NCI-H460 (cell line): ENCODE data around the gene OR2M3. TPM values are rescaled to one million over a fixed set of nuclear protein-coding genes. Genes with fewer than 3 reads are reported as not detected.
"Not testable (repeated sequence)": the region's sequence is repeated elsewhere in the genome, so short reads cannot be mapped to it uniquely, and the experiment has no call there.

Source experiments
- DNase-seq: peaks from one replicate; pipeline ENCODE4 v3.0.0-alpha.2; 2016; ENCODE audit warnings: low read depth; ENCODE audit errors: extremely low read depth
- polyA plus RNA-seq: library from polyadenylated mRNA; depleted of rRNA; stranded (reverse); fragments of >200 nt; gene quantifications from 2 replicates; pipeline ENCODE4 v1.2.3, GENCODE V29; 2014; cell fraction: nucleus; rRNA removed
- total RNA-seq: library from RNA; depleted of rRNA; stranded (reverse); fragments of >200 nt; shearing (Covaris generic); gene quantifications from 2 replicates; pipeline ENCODE4 v1.2.3, GENCODE V29; 2014; rRNA removed

OR2M3 gene
- total RNA-seq = not detected in 2 replicates
- not detected in 2 replicates for polyA plus RNA-seq

DNA sequence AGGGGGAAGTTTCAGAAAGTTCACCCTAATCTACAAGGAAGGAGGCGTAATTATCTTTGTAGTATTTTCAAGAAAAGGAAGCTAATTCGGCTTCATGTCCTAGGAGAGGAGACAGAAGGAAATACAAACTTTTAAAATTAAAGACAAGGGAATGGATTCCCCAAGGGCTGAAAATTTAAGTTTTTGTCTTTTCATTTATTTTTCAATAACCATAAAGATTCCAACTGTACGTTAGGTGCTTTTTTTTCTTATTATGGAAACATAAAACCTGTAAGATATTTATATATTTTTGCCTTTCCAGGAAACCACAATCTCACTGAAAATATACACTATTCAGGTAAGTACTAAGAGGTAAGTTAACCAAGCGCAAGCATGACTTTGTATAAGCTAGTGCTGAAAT, at the start of gene OR2M3:
OR2M3 (plus strand) TSS at position 301 of the 400 bp plus-strand sequence. CDS start 5,803 bp downstream, outside the sequence.
- no peak for DNase-seq

DNA sequence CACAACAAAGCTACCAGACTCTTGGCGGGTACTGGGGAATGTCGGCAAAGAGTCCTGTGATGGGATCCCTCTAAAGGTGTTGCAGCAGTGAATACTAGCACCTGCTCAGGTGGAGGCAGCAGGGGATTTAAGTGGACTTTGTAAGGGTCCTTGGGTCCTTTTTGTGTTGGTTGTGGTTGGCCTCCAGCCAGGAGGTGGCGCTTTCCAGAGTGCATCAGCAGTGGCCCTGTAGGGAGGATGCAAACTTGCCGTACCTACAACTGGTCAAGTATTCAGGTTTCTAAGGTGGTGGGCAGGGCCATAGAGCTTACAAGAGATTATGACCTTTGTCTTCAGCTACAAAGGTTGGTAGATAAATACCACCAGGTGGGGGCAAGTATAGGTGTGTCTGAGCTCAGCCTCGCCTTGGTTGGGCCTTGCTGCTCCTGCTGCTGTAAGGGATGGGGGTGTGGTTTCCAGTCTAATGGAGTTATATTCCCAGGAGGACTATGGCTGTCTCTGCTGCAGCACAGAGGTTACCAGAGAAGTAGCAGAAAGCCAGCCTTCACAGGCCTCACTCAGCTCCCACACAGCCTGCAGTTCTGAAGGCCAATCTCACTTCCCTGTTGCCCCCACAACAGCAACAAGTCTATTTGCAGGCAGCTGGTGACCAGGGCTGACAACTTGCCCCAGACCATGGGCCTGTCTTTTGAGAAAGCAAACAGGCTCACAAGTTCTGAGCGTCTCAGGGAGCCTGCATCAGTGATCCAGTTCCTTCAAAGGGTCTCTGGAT, 44.8 kb upstream of the OR2M3 start:
- no peak for DNase-seq

DNA sequence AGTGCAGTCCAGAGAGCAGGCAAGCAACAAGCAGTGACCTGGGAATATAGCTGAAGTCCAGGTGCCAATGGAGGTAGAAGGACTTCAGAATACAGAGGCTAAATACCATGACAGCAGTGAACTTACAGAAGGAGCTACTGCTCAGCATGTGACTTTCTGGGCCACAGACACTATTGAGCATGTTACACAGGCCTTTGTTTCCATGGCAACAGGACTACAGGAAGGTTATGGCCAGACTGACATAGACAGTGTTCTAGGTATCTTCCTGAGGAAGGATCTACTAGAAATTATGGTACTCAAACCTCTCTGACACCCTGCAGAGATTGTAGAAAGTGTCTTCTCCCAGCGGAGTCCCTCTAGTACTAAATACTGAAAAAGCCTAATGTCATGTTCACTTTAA, 41.1 kb upstream of the OR2M3 start:
- DNase-seq = no peak

GRCh38 chr1:248158758-248159157, 38.3 kb upstream of the OR2M3 start:
- no peak for DNase-seq

GRCh38 chr1:248164031-248164430, 33.0 kb upstream of the OR2M3 start:
- DNase-seq = no peak

DNA sequence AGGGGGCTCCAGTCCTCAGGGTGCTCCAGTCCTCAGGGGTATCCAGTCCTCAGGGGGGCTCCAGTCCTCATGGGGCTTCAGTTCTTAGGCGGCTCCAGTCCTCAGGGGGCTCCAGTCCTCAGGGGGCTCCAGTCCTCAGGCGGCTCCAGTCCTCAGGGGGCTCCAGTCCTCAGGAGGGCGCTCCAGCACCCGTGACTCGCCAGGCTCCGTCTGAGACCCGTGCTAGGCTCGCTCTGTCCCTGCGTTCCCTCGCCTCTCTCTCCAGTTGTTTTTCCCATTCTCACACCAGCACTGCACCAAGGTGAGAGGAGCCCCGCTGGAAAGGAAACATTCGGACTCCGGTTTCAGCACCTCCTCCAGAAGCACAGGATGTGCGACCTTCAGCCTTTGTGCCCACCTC, 31.9 kb upstream of the OR2M3 start:
- no peak for DNase-seq

- no peak for DNase-seq
Observed at GRCh38 chr1:248174521-248174920, 22.5 kb upstream of the OR2M3 start, which contains the start of gene OR2M2. TSS of gene OR2M2 (plus strand) at chr1:248174821. CDS start at chr1:248179986, 5,165 bp downstream.

DNA sequence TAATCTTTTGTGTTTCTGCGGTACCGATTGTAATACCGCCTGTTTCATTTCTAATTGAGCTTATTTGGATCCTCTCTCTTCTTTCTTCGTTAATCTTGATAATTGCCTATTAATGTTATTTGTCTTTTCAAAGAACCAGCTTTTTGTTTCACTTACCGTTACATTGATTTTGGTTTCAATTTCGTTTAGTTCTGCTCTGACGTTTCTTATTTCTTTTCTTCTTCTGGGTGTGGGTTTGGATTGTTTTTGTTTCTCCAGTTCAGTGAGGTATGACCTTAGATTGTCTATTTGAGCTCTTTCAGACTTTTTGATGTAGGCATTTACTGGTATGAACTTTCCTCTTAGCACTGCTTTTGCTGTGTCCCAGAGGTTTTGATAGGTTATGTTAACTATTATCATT, 13.1 kb upstream of the OR2M3 start:
- DNase-seq = no peak

- DNase-seq = no peak
Observed at GRCh38 chr1:248187363-248187762, 9.7 kb upstream of the OR2M3 start.

DNA sequence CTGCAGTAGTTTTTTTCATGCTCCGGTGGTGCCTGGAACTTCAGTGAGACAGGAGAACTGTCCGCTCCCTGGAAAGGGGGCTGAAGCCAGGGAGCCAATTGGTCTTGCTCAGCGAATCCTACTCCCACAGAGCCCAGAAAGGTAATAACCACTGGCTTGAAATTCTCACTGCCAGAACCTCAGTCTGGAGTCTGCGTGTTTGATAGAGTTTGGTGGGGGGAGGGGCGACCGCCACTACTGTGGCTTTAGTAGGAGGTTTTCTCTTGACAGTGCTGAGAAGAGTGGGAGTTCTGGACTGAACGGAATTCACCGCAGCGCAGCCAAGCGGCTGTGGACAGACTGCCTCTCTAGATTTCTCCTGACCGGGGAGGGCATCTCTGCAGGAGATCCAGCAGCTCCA, 8.0 kb upstream of the OR2M3 start:
- DNase-seq = no peak

DNA sequence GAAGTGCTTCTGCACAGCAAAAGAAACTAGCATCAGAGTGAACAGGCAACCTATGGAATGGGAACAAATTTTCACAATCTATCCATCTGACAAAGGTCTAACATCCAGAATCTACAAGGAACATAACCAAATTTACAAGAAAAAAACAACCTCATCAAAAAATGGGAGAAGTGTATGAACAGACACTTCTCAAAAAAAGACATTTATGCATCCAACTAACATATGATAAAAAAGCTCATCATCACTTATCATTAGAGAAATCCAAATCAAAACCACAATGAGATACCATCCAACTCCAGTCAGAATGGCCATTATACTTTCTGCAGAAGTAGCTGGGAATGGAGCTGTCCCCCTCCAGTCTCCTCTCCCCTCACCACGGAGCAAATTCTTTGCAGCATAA, 2.9 kb upstream of the OR2M3 start:
- no peak for DNase-seq

DNA sequence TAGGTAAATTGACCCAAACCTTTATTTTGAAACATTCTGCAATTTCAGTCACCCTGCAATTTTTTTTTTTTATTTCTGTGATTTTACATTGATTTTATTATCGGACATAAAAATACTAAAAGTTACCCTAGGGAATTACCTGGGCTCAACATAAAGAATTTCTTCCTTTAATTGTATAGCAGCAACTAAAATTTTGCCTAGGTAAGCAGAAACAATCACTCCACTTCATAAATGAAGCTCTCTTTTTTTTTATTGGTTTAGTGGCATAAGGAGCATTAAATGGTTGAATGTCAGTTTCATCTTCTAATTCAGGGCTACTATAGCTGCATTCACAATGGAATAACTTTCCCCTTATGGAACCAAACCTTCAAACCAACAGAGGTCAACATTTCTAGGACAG, 18.8 kb downstream of the OR2M3 start:
- DNase-seq = no peak

GRCh38 chr1:248225537-248225936, 28.5 kb downstream of the OR2M3 start:
- DNase-seq = no peak

- DNase-seq = no peak
Observed at GRCh38 chr1:248229360-248229908, 32.4 kb downstream of the OR2M3 start.

DNA sequence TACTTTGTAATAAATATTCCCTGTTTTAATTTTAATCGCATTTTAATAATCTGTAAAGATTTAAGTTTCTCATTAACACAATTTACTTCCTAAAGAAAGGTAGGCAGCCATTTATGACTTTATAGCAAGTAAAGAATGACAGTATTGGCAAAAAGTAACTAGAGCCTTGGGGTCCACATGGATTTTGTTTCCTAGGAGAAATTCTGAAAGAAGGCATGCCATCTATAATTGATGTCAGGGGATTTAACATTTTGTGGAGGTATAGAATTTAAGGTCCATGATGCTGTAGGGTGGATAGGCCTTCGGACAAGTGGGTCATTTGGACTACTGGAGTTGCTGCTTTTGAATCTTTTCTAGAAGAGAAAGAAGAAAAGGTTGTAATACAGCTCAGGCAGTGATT, 34.1 kb downstream of the OR2M3 start, which contains the start of gene OR2M4:
OR2M4 (plus strand) TSS at position 301 of the 400 bp plus-strand sequence. CDS start 7,512 bp downstream, outside the sequence.
- DNase-seq = no peak

DNA sequence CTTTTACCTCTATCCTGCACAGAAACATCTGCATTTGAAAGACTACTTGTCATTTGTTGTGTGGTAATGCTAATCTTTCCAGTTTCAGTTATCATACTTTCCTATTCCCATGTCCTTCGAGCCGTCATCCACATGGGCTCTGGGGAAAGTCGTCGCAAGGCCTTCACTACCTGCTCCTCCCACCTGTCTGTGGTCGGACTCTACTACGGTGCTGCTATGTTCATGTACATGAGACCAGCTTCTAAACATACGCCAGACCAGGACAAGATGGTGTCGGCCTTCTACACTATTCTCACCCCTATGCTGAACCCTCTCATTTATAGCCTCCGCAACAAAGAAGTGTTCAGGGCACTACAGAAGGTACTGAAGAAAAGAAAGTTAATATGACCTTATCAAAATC, 42.4 kb downstream of the OR2M3 start:
- DNase-seq = no peak

- peak; percentile 38 for DNase-seq
Observed at GRCh38 chr1:248243204-248243603, 46.1 kb downstream of the OR2M3 start.

DNA sequence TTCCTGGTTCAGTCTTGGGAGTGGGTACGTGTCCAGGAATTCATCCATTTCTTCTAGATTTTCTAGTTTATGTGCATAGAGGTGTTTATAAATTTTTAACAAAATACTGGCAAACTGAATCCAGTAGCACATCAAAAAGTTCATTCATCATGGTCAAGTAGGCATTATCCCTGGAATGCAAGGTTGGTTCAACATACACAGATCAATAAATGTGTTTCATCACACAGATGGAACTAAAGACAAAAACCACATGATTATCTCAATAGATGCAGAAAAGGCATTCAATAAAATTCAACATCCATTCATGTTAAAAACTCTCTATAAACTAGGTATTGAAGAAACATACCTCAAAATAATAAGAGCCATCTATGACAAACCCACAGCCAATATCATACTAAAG, 62.2 kb downstream of the OR2M3 start:
- DNase-seq = not testable (repeated sequence)
